AG10803 (cell line): ENCODE data around the gene SLC2A9.

Experiments
- DNase-seq: peaks from one replicate; pipeline ENCODE4 v3.0.0; 2010; ENCODE audit warnings: low read depth
- H3K4me3 ChIP-seq: 2 replicates; pipeline ENCODE4 v1.5.1; 2011; ENCODE audit warnings: mild to moderate bottlenecking, low read length, control low read depth
- TF ChIP-seq, protein P1 (sequence below): conservative IDR thresholded peaks from 2 replicates; pipeline ENCODE4 v1.5.1; 2011; ENCODE audit warnings: mild to moderate bottlenecking, low read length, control low read depth, inconsistent platforms

Gene SLC2A9

DNA sequence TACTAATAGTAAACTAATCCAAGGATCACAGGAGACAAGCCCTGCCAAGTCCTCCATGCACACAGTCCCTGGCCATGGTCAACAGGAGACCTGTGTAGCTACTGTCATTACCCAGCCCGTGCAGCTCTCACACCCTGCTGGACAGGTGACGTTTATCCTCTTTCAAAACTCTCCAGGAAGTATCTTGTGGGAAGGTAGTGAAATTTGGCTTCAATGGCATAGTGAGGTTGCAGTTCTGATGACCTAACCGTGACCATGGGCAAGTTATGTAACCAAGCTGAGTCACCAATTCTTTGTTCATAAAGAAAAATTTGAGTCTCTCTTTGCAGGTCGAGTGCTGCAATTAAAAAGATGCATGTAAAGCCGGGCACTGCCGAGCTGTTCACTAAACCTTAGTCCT is 11.3 kb upstream of the SLC2A9 start:
- peak; percentile 80 for DNase-seq
- H3K4me3 ChIP-seq, result no peak overlapping the region
- TF ChIP-seq, protein P1, sequence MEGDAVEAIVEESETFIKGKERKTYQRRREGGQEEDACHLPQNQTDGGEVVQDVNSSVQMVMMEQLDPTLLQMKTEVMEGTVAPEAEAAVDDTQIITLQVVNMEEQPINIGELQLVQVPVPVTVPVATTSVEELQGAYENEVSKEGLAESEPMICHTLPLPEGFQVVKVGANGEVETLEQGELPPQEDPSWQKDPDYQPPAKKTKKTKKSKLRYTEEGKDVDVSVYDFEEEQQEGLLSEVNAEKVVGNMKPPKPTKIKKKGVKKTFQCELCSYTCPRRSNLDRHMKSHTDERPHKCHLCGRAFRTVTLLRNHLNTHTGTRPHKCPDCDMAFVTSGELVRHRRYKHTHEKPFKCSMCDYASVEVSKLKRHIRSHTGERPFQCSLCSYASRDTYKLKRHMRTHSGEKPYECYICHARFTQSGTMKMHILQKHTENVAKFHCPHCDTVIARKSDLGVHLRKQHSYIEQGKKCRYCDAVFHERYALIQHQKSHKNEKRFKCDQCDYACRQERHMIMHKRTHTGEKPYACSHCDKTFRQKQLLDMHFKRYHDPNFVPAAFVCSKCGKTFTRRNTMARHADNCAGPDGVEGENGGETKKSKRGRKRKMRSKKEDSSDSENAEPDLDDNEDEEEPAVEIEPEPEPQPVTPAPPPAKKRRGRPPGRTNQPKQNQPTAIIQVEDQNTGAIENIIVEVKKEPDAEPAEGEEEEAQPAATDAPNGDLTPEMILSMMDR, result no peak

DNA sequence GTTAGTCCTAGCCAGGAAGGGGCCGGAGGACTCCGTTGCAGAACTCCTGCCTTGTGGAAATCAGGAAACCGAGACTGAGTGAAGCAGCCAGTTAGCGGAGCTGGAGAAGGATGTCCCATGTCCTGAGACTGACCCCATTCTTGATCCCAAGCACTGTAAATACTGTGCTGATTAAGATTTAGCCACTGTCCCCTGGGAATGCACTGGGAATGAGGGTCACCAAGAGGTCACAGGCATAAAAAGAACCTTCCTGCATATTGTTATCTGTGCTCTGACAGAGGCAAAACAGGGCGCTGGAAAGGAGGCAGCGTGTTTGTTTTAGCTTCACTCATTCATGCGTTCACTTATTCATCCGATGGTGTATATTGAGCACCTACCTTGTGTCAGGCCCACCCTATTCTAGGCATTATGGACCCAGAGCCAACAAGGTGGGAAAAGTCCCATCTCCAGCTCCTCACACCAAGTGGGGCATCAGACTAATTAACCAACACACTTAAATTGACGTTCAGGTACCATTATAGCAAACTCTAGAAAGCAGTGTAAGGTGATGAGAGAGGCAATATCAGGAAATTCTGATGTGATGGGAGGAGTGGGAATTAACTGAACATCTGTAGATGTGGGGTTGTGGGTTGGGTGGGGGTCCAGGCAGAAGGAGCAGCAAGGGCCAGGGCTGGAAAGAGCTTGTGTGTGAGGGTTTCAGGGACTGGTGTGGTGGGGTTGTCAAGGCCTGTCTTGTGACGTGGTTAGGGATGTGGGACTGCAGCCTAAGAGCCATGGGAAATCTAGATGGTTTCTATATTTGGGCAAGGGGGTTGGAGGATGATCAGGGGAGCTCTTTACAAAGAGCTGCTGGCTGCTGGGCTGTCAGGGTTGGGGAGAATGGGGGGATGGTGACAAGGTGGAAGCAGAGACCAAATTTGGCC is 10.6 kb upstream of the SLC2A9 start:
- TF ChIP-seq, protein P1, result no peak
- no peak for DNase-seq
- no peak overlapping the region for H3K4me3 ChIP-seq

DNA sequence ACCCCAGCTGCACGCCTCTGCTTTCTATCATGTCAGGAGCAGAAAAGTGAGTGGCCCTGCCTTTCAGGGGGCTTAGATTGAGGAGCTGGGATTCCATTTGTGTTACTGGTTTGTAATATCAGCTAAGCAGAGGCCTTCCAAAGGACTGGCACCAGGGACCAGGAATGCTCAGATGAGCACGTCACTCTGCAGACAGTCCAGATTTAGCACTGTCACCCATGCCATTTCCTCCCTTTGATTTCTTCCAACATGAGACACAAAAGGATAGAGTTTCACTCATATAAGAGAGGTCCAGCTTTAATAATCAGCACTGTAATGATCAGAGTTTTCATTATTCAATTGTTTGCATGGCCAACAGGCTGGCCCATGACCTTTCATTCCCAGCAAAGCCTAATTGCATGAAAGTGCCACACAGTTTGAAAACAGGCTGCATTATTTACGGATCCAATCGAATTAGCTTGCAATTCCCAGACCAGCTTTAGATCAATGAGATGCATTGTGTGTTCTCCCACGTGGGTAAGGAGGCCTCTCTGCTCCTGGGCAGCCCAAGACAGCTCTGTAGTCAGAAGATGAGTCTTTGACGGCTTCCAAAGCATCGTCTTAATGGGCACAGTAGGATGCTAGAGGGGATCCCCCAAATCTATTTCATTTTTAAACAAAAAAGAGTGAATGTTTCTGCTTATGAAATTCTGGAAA is 9.8 kb upstream of the SLC2A9 start:
- no peak for DNase-seq
- no peak overlapping the region for H3K4me3 ChIP-seq
- TF ChIP-seq, protein P1, result no peak

DNA sequence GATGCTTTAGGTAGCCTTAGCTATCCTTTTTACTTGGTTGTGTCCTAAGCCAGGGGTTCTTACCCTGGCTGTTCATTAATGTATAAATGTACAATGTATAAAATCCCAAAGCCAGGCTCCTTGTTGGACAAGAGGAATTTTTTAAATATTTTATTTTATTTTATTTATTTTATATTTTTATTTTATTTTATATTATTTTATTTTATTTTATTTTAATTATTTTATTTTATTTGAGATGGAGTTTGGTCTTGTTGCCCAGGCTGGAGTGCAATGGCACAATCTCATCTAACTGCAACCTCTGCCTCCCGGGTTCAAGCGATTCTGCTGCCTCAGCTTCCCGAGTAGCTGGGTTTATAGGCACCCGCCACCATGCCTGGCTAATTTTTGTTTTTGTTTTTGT is 8.1 kb upstream of the SLC2A9 start:
- TF ChIP-seq, protein P1, result no peak
- no peak for DNase-seq

DNA sequence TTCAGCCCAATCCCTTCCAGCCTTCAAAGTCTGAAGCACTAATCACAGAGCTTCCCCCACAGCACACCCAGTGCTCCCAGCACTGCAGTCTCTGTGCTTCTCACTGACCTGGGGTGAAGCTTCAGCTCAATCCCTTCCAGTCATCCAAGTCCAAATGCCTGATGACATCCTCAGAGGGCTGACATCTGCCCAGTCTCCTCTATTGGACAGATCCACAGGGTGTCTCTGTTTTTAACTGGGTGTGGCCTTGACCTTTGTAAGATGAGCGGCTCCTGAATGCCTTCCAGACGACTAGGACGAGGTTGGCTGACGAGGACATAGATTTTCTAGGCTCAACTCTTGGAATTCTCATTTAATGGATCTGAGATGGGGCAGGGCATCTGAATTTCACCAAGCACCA is 7.6 kb upstream of the SLC2A9 start:
- no peak overlapping the region for H3K4me3 ChIP-seq
- peak; percentile 19 for DNase-seq
- TF ChIP-seq, protein P1, result no peak

More for the DNA sequence above, 8.1 kb upstream of the SLC2A9 start:
- H3K4me3 ChIP-seq, result no peak overlapping the region

DNA sequence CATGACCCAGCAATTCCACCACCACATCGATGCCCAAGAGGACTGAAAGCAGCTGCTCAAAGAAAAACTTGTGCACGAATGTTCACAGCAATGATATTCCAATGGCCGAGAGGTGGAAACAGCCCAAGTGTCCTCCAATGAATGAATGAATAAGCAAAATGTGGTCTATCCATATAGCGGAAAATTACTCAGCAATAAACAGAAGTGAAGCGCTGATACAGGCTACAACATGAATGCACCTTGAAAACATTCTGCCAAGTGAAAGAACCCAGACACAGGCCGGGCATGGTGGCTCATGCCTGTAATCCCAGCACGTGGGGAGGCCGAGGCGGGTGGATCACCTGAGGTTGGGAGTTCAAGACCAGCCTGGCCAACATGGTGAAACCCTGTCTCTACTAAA is 5.2 kb upstream of the SLC2A9 start:
- no peak overlapping the region for H3K4me3 ChIP-seq
- TF ChIP-seq, protein P1, result no peak
- DNase-seq, result no peak
